HG02884 (cell line): ENCODE results near the gene SCAI.
"Not testable (repeated sequence)": the region's sequence is repeated elsewhere in the genome, so short reads cannot be mapped to it uniquely, and the experiment has no call there.

Experiments used
- ATAC-seq: cut with Tn5 transposase; IDR thresholded peaks from one replicate; pipeline ENCODE4 v1.9.1; 2021; ENCODE audit warnings: mild to moderate bottlenecking, moderate library complexity; ENCODE audit not compliant: unreplicated experiment

The SCAI gene

DNA sequence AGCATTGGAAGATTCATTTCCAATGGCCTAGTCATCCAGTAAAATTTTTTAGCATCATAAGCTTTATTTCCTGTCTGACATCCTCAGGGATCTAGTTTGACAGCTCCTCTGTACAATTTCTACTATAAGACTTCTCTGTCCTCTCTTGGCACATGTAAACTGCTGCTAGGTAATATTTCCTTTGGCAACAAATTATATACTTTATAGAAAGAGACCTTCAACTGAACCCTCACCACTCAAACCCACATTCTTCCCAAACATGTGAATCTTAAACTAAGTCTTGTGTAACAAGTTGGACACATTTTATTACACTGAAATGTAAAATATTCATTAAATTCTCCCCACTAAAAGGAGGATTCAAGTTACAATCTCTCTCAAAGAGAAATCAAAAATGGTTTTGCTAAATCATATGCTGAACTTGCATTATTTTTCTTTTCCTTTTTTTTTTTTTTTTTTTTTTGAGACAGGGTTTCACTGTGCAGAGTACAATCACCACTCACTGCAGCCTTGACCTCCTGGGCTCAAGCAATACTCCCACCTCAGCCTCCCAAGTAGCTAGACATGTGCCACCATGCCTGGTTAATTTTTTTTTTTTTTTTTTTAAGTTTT lies 36.9 kb downstream of the SCAI start:
- no peak for ATAC-seq

DNA sequence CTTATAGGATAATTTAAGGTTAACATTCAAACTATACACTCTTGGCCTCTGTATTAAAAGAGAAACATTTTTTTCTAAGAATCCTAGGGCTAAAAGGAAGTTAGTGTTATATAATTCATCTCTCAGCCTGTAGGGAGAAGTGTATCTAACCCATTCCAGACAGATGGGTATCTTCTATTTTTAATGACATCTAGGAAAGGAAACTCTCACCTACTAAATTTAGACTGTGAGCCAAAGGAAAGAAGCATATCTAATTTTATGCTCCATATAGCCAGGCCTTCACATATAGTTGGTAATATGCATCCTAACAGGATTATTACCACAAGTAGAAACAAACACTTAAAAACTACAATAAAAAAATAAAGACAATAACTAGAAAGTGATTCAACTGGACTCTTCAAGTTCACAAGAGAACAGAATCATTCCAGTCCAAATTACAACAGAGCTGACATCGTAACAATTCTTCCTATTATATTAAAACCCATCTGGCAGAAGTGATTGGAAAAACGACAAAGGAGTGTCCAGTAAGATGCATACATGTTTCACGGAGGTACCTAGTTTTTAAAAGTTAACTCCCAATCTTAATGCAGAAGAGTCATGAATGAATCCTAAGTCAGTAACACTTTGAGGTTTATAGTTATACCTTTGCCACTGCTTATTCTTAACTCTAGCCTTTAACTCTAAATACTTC lies 39.4 kb downstream of the SCAI start:
- ATAC-seq, result no peak

GRCh38 chr9:125103021-125103420 lies 40.3 kb downstream of the SCAI start:
- ATAC-seq, result no peak

DNA sequence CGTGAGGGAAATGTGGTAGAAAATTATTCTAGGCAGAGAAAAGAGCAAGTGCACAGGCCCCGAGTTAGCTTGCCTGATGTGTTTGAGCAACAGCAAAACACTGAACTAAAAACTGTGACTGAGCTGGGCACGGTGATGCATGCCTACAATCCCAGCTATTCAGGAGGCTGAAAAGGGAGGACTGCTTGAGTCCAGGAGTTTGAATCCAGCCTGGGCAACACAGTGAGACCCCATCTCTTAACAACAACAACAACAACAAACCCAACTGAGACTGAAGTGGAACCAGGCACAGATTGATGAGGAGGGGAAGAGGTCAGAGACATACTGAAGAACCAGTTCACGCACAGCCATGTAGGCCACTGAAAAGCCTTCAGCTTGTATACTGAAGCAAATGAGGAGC lies 42.5 kb downstream of the SCAI start:
- no peak for ATAC-seq

DNA sequence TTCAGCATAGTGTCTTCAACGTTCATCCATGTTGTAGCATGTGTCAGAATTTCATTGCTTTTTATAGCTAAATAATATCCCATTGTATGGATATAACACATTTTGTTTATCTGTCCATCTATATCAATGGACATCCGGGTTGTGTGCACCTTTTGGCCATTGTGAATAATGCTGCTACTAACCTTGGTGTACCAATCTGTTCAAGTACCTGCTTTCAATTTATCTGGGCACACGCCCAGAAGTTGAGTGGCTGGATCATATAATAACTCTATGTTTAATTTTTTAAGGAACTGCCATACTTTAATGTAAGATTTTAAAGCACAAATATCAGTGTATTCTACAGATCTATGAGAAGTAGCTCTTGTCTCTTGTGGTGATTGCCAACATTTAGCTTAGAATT lies 43.5 kb downstream of the SCAI start:
- ATAC-seq, result no peak

- ATAC-seq, result no peak
Observed at GRCh38 chr9:125095821-125096443, 47.4 kb downstream of the SCAI start.

- no peak for ATAC-seq
Observed at GRCh38 chr9:125091121-125091520, 52.2 kb downstream of the SCAI start.

DNA sequence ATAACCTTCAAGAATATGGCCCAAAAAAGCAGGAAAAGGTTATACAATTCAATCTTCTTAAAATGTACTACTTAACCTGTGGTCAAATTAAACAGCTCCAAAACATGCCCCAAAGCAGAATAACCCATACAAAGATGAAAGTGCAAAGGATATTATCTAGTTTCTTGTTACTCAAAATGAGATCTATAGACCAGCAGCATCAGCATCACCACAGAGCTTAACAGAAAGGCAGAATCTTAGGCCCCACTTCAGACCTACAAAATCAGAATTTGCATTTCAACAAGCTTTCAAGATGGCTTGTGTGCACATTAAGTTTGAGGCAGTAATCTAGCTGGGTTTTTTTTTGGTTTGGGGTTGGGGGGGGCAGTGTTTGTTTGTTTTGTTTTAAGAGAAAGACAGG lies 54.0 kb downstream of the SCAI start:
- ATAC-seq, result no peak

GRCh38 chr9:125088752-125089151 lies 54.6 kb downstream of the SCAI start:
- no peak for ATAC-seq

GRCh38 chr9:125085703-125086477 lies 57.4 kb downstream of the SCAI start:
- ATAC-seq, result no peak

- ATAC-seq, result not testable (repeated sequence)
Observed at GRCh38 chr9:125082197-125082596, 61.1 kb downstream of the SCAI start.

DNA sequence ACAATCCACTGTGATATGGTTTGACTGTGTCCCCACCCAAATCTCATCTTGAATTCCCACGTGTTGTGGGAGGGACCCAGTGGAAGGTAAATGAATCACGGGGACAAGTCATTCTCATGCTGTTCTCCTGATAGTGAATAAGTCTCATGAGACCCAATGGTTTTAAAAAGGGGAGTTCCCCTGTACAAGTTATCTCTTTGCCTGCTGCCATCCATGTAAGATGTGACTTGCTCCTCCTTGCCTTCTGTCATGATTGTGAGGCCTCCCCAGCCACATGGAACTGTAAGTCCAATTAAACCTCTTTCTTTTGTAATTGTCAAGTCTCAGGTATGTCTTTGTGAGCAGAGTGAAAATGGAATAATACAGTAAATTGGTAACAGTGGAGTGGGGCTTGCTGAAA lies 62.5 kb downstream of the SCAI start:
- not testable (repeated sequence) for ATAC-seq

DNA sequence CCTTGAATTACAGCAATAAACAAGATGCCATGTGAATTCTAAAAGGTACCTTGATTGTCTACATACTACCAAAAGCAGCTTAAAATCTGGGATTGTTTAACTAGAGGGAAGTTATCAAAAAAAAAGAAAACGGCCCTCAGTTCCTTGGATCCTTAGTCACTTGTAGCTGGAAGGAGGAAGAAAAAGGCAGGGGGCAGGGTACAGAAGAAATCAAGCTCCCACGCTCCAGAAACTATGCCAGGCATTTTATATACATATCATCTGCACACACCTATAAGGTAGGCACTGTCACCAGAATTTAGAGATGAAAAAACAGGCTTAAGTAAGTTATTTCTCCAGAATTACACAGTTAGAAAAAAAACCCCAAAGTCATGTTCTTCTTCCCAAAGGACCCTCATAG lies 63.4 kb downstream of the SCAI start:
- no peak for ATAC-seq

GRCh38 chr9:125075997-125076396 lies 67.3 kb downstream of the SCAI start:
- ATAC-seq, result no peak

DNA sequence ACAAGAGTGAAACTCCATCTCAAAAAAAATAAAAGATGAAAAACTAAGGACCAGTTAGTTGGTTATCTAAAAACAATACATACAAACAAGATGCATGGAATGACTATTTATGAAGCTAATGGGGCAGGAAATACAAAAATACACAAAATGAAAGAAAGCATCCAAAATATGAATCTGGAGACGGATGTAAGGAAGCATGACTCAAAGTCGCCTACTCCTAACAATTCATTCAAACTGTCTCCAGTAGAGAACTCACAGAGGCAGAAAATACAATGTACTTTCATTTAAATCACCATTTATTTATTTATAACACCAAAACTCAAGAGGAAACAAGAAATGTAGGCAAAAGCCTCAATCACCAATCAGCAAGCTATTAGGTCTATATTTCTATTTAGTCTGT lies 68.4 kb downstream of the SCAI start:
- ATAC-seq, result no peak

GRCh38 chr9:125066839-125067619 lies 76.3 kb downstream of the SCAI start:
- no peak for ATAC-seq

GRCh38 chr9:125061391-125061790 lies 81.9 kb downstream of the SCAI start:
- no peak for ATAC-seq

- no peak for ATAC-seq
Observed at GRCh38 chr9:125049212-125050049, 93.9 kb downstream of the SCAI start.

DNA sequence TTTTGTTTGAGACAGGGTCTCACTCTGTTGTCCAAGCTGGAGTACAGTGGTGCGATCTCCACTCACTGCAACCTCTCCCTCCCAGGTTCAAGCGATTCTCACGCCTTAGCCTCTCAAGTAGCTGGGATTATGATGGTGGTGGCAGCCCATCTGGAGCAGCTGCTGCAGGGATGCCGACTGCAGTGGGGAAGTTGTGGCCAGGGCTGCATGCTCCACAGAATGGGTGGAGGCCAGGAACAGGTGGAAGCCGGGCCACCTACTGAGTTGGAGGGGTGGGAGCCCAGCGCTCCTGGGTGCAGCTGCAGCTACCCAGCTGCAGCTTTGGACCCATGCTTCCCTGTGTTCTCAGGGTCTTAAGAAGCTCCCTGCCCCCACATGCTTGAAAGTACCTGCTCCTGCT lies 99.7 kb downstream of the SCAI start:
- ATAC-seq, result no peak

- ATAC-seq, result no peak
Observed at GRCh38 chr9:125043148-125043547, 100.2 kb downstream of the SCAI start.
